HFFc6 (cell line): ENCODE measurements around the gene DSTYK. TPM values are rescaled to one million over a fixed set of nuclear protein-coding genes. Genes with fewer than 3 reads are reported as not detected.

ENCODE experiments used
- DNase-seq: peaks from one replicate; pipeline ENCODE4 v3.0.0-alpha.2; 2018
- H3K27ac Mint-ChIP-seq: 2 replicates; pipeline ENCODE4 v1.8.0; 2020; ENCODE audit warnings: mild to moderate bottlenecking, mixed read lengths
- H3K27me3 Mint-ChIP-seq: 2 replicates; pipeline ENCODE4 v1.8.0; 2021; ENCODE audit warnings: mild to moderate bottlenecking, moderate library complexity, mixed read lengths; ENCODE audit not compliant: insufficient read depth
- H3K36me3 Mint-ChIP-seq: 2 replicates; pipeline ENCODE4 v1.8.0; 2021; ENCODE audit warnings: low read depth, mixed read lengths
- H3K4me1 Mint-ChIP-seq: 2 replicates; pipeline ENCODE4 v1.8.0; 2020; ENCODE audit warnings: low read depth, mixed read lengths
- H3K4me3 Mint-ChIP-seq: 2 replicates; pipeline ENCODE4 v1.8.0; 2020; ENCODE audit warnings: mild to moderate bottlenecking, moderate library complexity, mixed read lengths
- H3K9me3 Mint-ChIP-seq: 2 replicates; pipeline ENCODE4 v1.8.0; 2020; ENCODE audit warnings: mild to moderate bottlenecking, mixed read lengths
- total RNA-seq, 6 experiments: library from RNA; stranded (reverse); fragmentation: NEBNext Ultra II Directional; extraction: Animal tissue kit (Norgen Biotek cat#: 25700); gene quantifications; 2 replicates in 1 of 6; 3 replicates in 5 of 6; pipeline ENCODE4 v1.2.3, GENCODE V29; 2021
- TF ChIP-seq, protein P1 (sequence below): fragments of 200-600 bp; sonication (generic); IDR thresholded peaks from 2 replicates; pipeline ENCODE4 v1.5.0; 2021; ENCODE audit warnings: antibody characterized with exemption, mild to moderate bottlenecking

The DSTYK gene
- total RNA-seq, 6 experiments from 2014 or later, result 13.1 to 17.5 (median 13.9) TPM

DNA sequence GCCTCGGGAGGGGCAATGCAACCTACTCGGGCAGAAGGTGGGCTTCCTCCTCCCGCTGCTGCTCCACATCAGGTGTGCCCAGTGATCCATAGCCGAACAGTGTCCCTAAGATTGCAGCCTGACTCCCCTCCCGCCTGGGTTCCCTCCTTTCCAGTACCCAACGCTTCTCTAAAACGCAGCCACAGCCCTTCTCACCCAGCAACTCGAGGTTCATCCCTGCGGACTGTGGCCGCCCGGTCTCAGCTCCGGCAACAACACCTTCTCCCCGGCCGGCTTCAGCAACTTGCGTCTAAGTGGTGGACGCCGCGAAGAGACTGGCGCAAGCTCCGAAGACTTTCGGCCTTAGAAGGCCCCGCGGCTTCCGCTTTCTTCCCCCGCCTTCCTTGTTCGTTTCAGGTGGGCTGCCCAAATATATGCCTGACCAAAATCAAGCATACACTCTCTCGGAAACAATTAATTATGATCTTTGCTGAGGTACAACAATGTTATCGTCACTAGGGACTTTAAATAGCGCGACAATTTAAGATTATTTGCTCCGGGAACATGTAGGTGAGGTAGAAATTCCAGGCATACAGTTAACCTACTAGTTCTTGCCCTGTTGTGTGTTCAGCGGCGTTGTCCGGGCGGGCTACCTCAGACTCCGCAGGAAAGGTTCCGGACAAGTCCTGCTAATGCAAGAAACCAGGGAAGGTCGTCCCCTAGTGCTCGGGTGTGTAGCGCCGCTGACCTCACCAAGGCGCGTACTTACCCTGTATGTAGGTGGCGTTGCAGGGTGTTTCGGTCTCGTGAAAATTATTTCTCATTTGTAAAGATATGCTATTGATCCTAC, 89.6 kb downstream of the DSTYK start, which contains the start of gene RBBP5:
RBBP5 (minus strand) TSS at position 319 of the 829 bp plus-strand sequence; CDS start at position 214, 105 bp downstream.
- Mint-ChIP-seq H3K9me3 (no peaks in the 10 kb centered on the region), H3K36me3 (peaks cover 22% of the 10 kb centered on the region), H3K4me3 (peak within 1 kb of the TSS; percentile 99), H3K27me3 (no peaks in the 10 kb centered on the region; the same call in 1 of the 2 replicates), H3K27ac (peak within 1 kb of the TSS; percentile 98), H3K4me1 (peaks cover 34% of the 10 kb centered on the region)
- TF ChIP-seq, protein P1, sequence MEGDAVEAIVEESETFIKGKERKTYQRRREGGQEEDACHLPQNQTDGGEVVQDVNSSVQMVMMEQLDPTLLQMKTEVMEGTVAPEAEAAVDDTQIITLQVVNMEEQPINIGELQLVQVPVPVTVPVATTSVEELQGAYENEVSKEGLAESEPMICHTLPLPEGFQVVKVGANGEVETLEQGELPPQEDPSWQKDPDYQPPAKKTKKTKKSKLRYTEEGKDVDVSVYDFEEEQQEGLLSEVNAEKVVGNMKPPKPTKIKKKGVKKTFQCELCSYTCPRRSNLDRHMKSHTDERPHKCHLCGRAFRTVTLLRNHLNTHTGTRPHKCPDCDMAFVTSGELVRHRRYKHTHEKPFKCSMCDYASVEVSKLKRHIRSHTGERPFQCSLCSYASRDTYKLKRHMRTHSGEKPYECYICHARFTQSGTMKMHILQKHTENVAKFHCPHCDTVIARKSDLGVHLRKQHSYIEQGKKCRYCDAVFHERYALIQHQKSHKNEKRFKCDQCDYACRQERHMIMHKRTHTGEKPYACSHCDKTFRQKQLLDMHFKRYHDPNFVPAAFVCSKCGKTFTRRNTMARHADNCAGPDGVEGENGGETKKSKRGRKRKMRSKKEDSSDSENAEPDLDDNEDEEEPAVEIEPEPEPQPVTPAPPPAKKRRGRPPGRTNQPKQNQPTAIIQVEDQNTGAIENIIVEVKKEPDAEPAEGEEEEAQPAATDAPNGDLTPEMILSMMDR, result peak; percentile 79
- peak; percentile 98 for DNase-seq

- H3K9me3 Mint-ChIP-seq, result no peaks in the 10 kb centered on the region
- H3K36me3 Mint-ChIP-seq, result peaks cover 22% of the 10 kb centered on the region
- TF ChIP-seq, protein P1, result no peak
- DNase-seq, result no peak
- peaks cover 34% of the 10 kb centered on the region for H3K4me1 Mint-ChIP-seq
- no peaks in the 10 kb centered on the region; the same call in 1 of the 2 replicates for H3K27me3 Mint-ChIP-seq
- H3K27ac Mint-ChIP-seq, result peak overlapping the region; percentile 18; the same call in 1 of the 2 replicates
- H3K4me3 Mint-ChIP-seq, result no peak overlapping the region
Measured at GRCh38 chr1:205118752-205119151, 92.8 kb downstream of the DSTYK start.

DNA sequence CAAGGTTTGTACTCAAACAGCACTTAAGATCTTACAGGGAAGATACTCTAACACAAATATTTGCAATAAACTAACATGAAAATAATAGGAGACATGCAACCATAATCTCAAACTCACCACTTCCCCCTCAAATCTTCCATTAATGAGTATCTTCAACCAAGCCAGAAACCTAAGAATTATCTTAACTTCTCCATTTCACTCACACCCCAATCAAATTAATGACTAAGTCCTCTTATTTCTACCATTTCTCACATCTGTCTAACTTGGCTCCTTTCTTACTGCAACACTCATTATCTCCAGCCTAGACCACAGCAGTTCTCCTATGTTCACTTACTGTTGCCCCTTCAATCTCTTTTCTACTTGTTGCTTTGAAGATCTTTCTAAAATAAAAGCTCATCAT, 100.1 kb downstream of the DSTYK start:
- no peaks in the 10 kb centered on the region for H3K4me1 Mint-ChIP-seq
- H3K9me3 Mint-ChIP-seq, result no peaks in the 10 kb centered on the region
- H3K27me3 Mint-ChIP-seq, result no peaks in the 10 kb centered on the region
- TF ChIP-seq, protein P1, result no peak
- H3K4me3 Mint-ChIP-seq, result no peak overlapping the region
- peaks cover 4% of the 10 kb centered on the region for H3K36me3 Mint-ChIP-seq
- H3K27ac Mint-ChIP-seq, result no peak overlapping the region
- DNase-seq, result no peak

DNA sequence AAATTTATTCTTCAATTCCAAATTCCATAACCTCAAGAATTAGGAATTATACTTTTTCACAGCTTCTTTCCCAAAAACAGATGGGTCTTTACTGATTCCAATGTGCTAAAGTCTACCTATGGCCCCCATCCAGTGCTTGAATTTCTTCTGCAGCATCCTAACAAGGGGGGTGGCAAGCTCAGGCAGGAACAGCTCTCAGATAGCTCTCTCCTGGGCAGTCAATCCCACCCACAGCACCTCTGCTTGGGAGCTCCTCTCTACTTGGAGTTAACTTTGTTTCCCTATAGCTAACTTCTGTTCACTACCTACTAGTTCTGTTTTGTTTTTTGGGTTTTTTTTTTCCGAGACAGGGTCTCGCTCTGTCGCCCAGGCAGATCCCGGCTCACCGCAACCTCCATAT, 101.8 kb downstream of the DSTYK start:
- Mint-ChIP-seq H3K4me3 (no peak overlapping the region), H3K9me3 (no peaks in the 10 kb centered on the region), H3K27me3 (no peaks in the 10 kb centered on the region), H3K36me3 (peaks cover 13% of the 10 kb centered on the region), H3K4me1 (no peaks in the 10 kb centered on the region), H3K27ac (no peak overlapping the region)
- TF ChIP-seq, protein P1, result no peak
- no peak for DNase-seq

DNA sequence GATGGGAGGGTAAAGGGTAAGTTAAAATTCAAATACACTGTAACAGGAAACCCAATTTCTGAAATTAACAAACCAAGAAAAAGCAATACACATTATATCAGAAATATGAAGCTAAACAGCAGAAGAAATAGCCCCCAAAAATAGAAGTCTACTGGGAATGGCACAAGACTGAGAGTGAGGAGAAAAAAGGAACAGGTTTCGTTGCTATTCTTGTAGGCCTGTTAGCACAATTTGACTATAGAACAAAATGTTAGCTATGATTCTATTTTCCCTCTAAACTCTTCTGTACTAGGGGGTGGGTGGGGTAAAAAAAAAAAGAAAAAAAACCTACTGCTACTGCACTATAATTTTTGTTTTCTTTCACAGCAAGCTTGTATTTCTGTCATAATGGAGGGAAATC, 102.2 kb downstream of the DSTYK start:
- TF ChIP-seq, protein P1, result no peak
- H3K36me3 Mint-ChIP-seq, result peaks cover 13% of the 10 kb centered on the region
- H3K27ac Mint-ChIP-seq, result no peak overlapping the region
- no peak for DNase-seq
- no peaks in the 10 kb centered on the region for H3K9me3 Mint-ChIP-seq
- no peak overlapping the region for H3K4me3 Mint-ChIP-seq
- H3K27me3 Mint-ChIP-seq, result no peaks in the 10 kb centered on the region
- no peaks in the 10 kb centered on the region for H3K4me1 Mint-ChIP-seq
